Stimulated activated effector memory CD8-positive, alpha-beta T cell treated with anti-CD3 and anti-CD28 coated beads, Interleukin-12 subunit alpha, Interleukin-12 subunit beta, amount 100 ng/mL, for 72 hours (primary cell): ENCODE data around the gene CDH16.
"Not testable (repeated sequence)": the region's sequence is repeated elsewhere in the genome, so short reads cannot be mapped to it uniquely, and the experiment has no call there.

Source experiments
- ATAC-seq: fragments of 150-1000 bp; cut with Tn5 transposase; 2 replicates; pipeline ENCODE4 v1.10.0; 2021
- DNase-seq, 2 donors: peaks; one replicate each; pipeline ENCODE4 v3.0.0; 2021 to 2022; ENCODE audit warnings: low spot score in 2 of 2
- H3K27ac Mint-ChIP-seq: one replicate; pipeline ENCODE4 v1.8.0; 2022; ENCODE audit warnings: mild to moderate bottlenecking, mixed read lengths
- H3K36me3 Mint-ChIP-seq: one replicate; pipeline ENCODE4 v1.8.0; 2022; ENCODE audit warnings: mild to moderate bottlenecking, mixed read lengths
- H3K4me1 Mint-ChIP-seq: one replicate; pipeline ENCODE4 v1.8.0; 2022; ENCODE audit warnings: mixed read lengths
- H3K4me3 Mint-ChIP-seq: one replicate; pipeline ENCODE4 v1.8.0; 2022; ENCODE audit warnings: mild to moderate bottlenecking, mixed read lengths
- H3K9me3 Mint-ChIP-seq: one replicate; pipeline ENCODE4 v1.8.0; 2022; ENCODE audit warnings: mixed read lengths

The CDH16 gene

GRCh38 chr16:66918803-66919568 is at the start of gene CDH16:
TSS of gene CDH16 (minus strand) at chr16:66918885. CDS start at chr16:66918065, 820 bp downstream.
- no peak for ATAC-seq
- Mint-ChIP-seq H3K9me3 (no peaks in the 10 kb centered on the region), H3K36me3 (no peaks in the 10 kb centered on the region), H3K27ac (peak within 1 kb of the TSS; percentile 13), H3K4me1 (peaks cover 9% of the 10 kb centered on the region), H3K4me3 (no peak within 1 kb of the TSS)
- DNase-seq = no peak

GRCh38 chr16:66964049-66964448 is 45.4 kb upstream of the CDH16 start:
- no peak overlapping the region for H3K4me3 Mint-ChIP-seq
- peaks cover 6% of the 10 kb centered on the region for H3K4me1 Mint-ChIP-seq
- DNase-seq (no peak), ATAC-seq (no peak)
- no peaks in the 10 kb centered on the region for H3K36me3 Mint-ChIP-seq
- no peaks in the 10 kb centered on the region for H3K9me3 Mint-ChIP-seq
- no peak overlapping the region for H3K27ac Mint-ChIP-seq

- Mint-ChIP-seq H3K4me1 (peaks cover 13% of the 10 kb centered on the region), H3K9me3 (no peaks in the 10 kb centered on the region), H3K36me3 (no peaks in the 10 kb centered on the region), H3K27ac (peak overlapping the region; percentile 63), H3K4me3 (no peak overlapping the region)
- no peak for ATAC-seq
- DNase-seq = no peak
Observed at GRCh38 chr16:66961914-66962313, 43.2 kb upstream of the CDH16 start.

- Mint-ChIP-seq H3K36me3 (no peaks in the 10 kb centered on the region), H3K27ac (peak within 1 kb of the TSS; percentile 63), H3K4me1 (peaks cover 13% of the 10 kb centered on the region), H3K4me3 (no peak within 1 kb of the TSS), H3K9me3 (no peaks in the 10 kb centered on the region)
- ATAC-seq = peak; percentile 93
- DNase-seq = peak; percentile 43 to 77
Observed at GRCh38 chr16:66961065-66961744, 42.5 kb upstream of the CDH16 start, which contains the start of gene CES3. TSS of gene CES3 (plus strand) at chr16:66961266. CDS start at chr16:66961308, 42 bp downstream.

- Mint-ChIP-seq H3K27ac (peak overlapping the region; percentile 63), H3K4me1 (peaks cover 13% of the 10 kb centered on the region), H3K9me3 (no peaks in the 10 kb centered on the region), H3K36me3 (no peaks in the 10 kb centered on the region), H3K4me3 (no peak overlapping the region)
- ATAC-seq (no peak), DNase-seq (no peak)
Observed at GRCh38 chr16:66960270-66960669, 41.6 kb upstream of the CDH16 start.

- Mint-ChIP-seq H3K36me3 (no peaks in the 10 kb centered on the region), H3K27ac (peak overlapping the region; percentile 41), H3K4me1 (peaks cover 13% of the 10 kb centered on the region), H3K9me3 (no peaks in the 10 kb centered on the region), H3K4me3 (no peak overlapping the region)
- DNase-seq (no peak), ATAC-seq (no peak)
Observed at GRCh38 chr16:66959704-66960161, 41.0 kb upstream of the CDH16 start.

- H3K27ac Mint-ChIP-seq = peak overlapping the region; percentile 41
- H3K36me3 Mint-ChIP-seq = peaks cover under 1% of the 10 kb centered on the region
- no peak overlapping the region for H3K4me3 Mint-ChIP-seq
- peaks cover 13% of the 10 kb centered on the region for H3K4me1 Mint-ChIP-seq
- DNase-seq (no peak), ATAC-seq (no peak)
- no peaks in the 10 kb centered on the region for H3K9me3 Mint-ChIP-seq
Observed at GRCh38 chr16:66958857-66959703, 40.4 kb upstream of the CDH16 start.

GRCh38 chr16:66956154-66956457 is 37.4 kb upstream of the CDH16 start:
- ATAC-seq, H3K27ac Mint-ChIP-seq, H3K9me3 Mint-ChIP-seq, H3K36me3 Mint-ChIP-seq, H3K4me3 Mint-ChIP-seq, DNase-seq: not testable (repeated sequence)
- peaks cover 14% of the 10 kb centered on the region for H3K4me1 Mint-ChIP-seq

- not testable (repeated sequence) for H3K9me3 Mint-ChIP-seq, H3K27ac Mint-ChIP-seq, ATAC-seq, H3K36me3 Mint-ChIP-seq, H3K4me3 Mint-ChIP-seq, DNase-seq
- H3K4me1 Mint-ChIP-seq = peaks cover 11% of the 10 kb centered on the region
Observed at GRCh38 chr16:66955363-66956153, 36.9 kb upstream of the CDH16 start.

- H3K4me3 Mint-ChIP-seq = no peak overlapping the region
- peak overlapping the region; percentile 75 for H3K27ac Mint-ChIP-seq
- DNase-seq = peak; percentile 64 to 88
- peaks cover 5% of the 10 kb centered on the region for H3K36me3 Mint-ChIP-seq
- no peaks in the 10 kb centered on the region for H3K9me3 Mint-ChIP-seq
- peak; percentile 87 for ATAC-seq
- peaks cover 11% of the 10 kb centered on the region for H3K4me1 Mint-ChIP-seq
Observed at GRCh38 chr16:66954097-66954659, 35.5 kb upstream of the CDH16 start.

GRCh38 chr16:66953462-66954096 is 34.9 kb upstream of the CDH16 start:
- peak; percentile 17 for ATAC-seq
- Mint-ChIP-seq H3K27ac (peak overlapping the region; percentile 75), H3K4me3 (no peak overlapping the region), H3K4me1 (peaks cover 14% of the 10 kb centered on the region), H3K36me3 (peaks cover 5% of the 10 kb centered on the region), H3K9me3 (no peaks in the 10 kb centered on the region)
- no peak for DNase-seq

- DNase-seq (no peak), ATAC-seq (no peak)
- Mint-ChIP-seq H3K36me3 (peaks cover 5% of the 10 kb centered on the region), H3K4me3 (no peak overlapping the region), H3K4me1 (peaks cover 19% of the 10 kb centered on the region), H3K9me3 (no peaks in the 10 kb centered on the region), H3K27ac (no peak overlapping the region)
Observed at GRCh38 chr16:66952430-66953110, 33.9 kb upstream of the CDH16 start.

- Mint-ChIP-seq H3K4me3 (no peak overlapping the region), H3K27ac (no peak overlapping the region), H3K9me3 (no peaks in the 10 kb centered on the region), H3K36me3 (peaks cover 5% of the 10 kb centered on the region), H3K4me1 (peaks cover 28% of the 10 kb centered on the region)
- DNase-seq (no peak), ATAC-seq (no peak)
Observed at GRCh38 chr16:66950971-66951790, 32.5 kb upstream of the CDH16 start.
